CD4-positive, alpha-beta T cell treated with Interleukin-4 for 4 hours (primary cell): ENCODE measurements around the gene GFOD2.

Source experiments
- DNase-seq: peaks from one replicate; pipeline ENCODE4 v3.0.0-alpha.2; 2020

The GFOD2 gene

DNA sequence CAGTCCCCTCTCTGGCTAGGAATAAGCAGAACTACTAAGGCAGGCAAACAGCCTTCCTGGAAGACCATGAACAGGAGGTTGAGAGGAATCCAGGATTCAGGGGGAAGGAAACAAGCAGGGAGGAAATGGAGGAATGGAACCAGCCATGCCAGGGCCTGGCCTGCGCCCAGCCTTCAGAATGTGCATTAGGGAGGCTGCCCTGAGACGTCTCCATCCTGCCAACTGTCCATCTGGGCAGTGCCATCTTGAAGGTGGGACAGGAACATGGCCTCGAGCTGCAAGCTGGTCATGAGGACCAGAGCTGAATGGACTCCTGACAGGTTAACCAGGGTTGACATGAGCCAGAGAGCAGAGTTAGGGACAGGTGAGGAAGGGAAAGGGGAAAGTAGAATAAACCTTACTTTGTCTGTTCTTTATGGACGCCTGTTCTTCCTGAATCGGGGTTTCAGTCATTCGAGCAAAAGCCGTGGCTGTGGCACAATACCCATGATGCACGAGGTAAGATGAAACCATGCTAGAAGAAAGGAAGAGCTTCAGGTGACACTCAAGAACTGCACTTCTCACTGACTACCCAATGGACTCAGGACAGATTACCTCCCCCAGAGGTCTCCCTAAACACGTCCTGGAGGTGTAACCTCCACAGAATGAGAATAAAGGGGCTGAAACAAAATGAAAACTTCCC lies 12.1 kb upstream of the GFOD2 start:
- DNase-seq = no peak

DNA sequence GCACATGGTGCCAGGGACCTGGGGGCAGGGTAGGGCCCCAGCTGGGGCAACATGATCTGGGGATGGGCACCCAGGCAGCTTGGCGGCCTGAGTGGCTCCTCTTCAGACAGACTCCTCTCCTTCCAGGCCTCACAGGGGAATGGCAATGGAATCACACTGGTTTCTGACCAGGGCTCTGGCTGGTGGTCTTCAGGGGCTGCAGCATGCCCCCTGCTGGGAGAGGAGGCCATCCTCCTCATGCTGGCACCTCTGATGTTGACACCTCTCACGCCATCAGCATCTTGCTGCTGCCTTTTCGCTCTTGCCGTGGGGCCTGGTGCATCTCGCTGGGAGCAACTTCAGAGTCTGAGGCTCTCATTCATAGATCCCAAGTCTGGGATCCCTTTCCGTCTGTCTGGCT lies 11.2 kb upstream of the GFOD2 start:
- DNase-seq = no peak

DNA sequence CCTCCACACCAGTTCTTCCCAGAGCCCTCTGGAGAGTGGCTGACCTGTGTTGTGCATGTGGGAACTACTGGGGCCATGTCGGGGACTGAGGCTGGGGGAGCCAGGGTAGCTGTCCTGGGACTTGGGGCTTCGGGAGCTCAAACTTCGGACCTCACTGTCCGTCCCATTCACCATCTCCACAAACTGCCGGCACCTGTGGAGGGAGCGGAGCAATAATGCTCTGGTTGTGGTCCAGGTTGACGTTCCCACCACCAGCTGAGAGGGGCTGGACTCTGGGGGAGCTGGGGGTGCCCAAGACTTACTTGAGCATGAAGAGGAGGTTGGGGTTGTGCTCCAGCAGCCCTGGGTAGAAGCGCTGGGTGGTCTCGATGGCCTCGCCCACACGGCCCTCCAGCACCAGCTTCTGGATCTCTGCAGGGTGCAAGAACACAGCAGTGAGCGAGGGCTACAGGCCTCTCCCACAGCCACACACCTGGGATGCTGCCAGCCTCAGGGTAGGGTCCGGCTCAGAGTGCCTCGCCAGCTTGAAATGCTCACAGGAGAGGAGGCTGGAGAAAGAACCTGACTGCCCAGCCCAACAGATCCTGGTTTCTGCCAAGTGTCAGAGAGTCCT lies 10.6 kb upstream of the GFOD2 start:
- no peak for DNase-seq

DNA sequence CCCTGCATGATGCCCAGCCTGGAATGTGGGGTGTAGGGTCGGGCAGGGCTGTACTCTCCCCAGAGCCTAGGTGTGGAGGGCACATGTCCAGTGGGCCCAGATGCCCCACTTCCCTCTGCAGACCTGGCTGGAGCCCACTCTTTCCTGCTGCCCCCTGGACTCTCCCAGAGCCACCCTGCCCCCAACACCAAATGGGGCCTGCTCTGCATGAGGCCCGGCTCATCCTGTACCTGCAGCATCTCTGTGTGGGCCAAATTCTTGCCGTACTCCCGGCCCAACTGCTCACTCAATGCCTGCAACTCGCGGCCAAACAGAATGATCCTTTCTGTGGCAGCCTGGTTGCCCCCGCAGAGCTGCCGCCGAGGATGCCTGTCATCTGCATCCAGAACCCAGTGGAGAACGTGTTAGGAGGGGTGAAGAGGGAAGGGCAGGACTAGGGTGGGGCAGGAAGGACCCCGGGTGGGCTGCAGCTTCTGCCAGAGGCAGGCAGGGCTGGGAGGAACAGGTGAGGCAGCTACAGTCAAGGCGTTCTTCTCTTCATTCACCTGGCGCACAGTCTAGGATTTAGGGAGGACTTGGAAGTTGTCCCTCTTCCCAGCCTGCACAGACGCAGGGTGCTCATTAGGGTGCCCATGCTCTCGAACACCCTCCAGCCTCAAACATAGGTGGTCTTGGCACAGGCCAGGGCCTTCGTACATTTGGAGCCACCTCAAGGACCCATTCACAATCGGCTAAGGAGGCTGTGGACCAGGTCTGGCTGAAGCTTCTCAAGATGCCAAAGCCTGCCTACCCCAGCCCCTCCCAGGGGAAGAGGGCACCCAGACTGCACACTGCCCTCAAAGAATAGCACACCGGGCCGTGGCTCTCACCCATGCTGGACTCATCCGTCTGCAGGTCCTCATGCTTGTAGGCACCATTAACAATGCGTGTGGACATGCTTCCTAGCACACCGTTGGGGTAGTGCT lies 8.7 kb upstream of the GFOD2 start:
- DNase-seq = no peak

DNA sequence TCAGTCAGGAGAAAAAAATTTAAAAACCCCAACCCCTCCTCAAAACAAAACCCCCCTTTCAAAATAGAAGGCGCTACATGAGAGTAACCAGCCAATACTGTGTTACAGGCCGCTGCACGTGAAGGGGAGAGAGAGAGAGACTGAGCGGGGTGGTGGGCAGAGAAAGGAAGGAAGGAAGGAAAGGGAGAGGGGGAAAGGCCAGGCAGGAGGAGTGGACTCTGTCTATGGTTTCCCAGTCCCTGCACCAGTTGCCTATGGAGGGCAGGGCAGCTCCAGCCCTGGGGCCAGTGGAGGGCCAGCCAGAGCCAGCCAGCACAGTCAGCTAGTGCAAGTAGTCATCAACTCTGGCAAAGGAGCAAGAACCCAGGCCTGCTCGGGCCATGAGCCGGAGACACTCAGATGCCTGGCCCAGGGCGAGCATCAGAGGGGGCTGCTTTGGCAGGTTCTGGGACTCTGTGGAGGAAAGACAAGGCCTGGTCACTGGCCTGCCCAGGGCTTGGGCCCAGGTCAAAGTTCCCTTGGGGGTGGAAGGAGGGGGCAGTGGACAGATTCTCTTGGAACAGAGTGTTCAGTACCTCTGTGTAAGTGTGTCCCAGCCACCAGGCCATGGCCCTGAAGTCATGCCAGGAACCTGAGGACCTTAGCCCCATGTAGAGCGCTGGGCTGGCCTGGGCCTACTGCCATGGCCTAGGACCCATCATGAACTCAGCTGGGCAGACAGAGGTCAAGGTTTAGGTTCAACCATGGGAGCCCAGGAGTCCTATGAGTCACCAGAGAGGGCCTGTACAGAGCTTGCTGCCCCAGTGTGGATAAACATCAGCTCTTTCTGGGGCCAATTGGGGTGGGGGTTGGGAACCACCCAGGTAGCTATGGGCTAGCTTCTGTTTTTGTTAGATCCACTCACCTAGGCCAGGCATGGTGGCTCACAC lies 7.3 kb upstream of the GFOD2 start:
- no peak for DNase-seq

DNA sequence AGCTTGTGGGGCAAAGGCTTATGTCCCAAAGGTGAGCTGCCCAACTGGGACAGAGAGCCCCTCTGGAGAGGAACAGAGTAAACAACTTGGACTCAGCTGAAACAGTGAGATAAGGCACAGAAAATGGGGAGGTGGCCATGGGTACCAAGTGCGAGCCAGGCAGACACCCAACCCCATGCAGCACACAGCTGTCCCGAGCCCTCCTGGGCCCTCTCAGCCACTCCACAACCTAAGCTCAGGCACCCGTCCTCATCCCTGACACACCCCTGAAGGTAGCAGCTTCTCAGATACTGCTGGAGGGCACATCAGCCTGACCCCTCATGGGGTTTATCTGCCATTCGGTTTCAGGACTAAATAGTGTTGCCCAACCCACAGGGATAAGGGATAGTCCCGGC lies 4.8 kb upstream of the GFOD2 start:
- DNase-seq = no peak

DNA sequence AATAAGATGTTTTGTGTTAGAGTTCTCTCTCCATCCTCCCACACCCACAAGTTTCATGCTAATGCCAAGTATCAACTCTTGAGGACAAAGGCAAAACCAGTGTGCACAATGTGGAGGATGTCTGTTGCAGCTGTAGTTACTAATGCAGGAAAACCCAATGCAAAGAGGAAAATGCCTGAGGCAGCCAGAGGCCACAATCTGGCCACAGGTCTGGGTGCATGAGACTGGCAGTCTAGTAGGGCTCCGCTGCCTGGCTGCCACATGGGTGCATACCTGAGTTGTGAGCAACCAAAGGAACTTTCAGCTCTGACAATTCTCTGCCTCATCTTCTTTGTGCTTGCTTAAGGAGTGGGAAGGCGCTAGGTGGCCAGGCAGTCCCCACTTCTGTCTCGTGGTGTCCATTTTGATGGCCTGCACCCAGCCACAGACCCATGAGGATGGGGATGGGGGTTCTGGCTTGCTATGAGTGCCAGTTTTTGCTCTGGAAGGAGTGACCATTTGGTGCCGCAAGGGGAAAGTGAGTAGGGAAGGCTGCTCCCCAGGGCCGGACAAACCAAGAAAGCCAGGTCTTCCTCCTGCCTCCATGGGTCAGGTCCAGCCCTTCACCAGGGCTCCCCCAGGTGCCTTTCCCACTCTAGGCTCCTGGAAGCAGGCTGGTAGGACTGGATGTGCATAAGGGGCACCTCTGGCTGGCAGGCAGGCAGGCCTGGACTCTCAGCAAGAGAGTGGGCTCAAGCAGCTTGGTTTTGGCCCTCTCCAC lies 4.2 kb upstream of the GFOD2 start:
- no peak for DNase-seq

DNA sequence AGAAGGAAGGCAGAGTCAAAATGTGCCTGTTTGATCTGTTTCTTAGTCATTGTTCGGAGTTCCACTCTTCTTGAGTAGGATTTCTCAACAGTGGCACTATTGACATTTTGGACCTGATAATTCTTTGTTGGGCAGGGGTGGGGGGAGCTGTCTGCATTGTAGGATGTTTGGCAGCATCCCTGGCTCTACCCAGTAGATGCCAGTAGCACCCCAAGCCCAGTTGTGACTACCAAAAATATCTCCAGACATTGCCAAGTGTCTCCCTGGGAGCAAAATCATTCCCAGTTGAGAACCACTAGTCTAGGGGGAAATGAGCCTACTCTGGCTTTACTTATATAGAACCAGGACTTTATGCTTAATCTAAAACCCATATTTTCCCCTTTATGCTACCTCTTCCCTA lies 1.1 kb upstream of the GFOD2 start:
- DNase-seq = no peak

DNA sequence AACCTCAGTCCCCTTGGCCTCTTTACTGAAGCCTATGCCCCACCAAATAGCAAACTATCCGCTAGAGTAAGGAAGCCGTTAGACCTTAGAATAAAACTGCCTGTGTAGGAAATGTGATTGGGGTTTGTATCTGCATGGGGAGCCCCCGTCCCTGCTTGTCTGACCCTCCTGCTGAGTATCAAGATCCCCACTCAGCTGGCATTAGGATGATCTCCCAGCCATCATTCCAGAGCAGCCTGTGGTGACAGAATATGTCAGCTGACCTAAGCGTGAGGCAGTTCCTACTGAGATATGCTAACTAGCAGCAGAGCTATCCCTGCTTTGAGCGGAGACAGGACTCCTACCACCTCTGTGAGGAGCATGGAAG lies 645 bp upstream of the GFOD2 start:
- DNase-seq = no peak

DNA sequence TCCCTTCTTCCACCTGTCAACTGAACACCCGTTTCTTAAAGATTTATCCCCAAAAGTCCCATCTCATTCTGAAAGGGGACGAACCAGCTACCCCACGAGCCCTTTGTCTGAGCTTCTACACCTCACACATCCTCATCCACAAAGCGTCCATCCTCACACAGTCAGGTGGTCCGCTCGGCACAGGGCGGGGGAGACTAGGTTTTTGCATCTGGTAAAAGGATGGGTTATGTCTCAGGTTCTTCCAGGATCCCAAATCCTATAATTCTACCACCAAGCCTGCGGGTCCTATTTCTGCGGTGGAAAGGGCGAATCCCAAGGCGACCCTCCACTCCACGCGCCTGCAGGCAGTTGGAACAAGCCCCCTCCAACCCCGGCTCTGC lies 458 bp downstream of the GFOD2 start:
- no peak for DNase-seq

DNA sequence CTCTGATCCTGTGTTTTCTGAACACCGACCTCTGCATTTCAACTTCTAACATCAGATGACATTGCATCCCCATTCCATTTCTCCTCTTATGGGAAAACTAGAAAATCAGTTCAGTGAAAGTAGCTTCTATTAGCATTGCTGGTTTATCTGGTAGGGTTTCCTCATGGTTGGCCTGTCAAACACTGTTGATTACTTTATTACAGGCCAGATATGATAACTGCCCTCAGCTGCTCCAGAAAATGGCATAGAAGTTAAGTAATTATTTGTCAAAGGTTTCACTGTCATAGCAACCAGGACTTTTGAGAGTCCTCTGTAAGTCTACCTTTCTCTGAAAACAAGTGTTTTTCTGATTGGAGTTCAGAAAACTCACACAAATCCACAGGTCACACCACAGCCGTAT lies 3.0 kb downstream of the GFOD2 start:
- no peak for DNase-seq

DNA sequence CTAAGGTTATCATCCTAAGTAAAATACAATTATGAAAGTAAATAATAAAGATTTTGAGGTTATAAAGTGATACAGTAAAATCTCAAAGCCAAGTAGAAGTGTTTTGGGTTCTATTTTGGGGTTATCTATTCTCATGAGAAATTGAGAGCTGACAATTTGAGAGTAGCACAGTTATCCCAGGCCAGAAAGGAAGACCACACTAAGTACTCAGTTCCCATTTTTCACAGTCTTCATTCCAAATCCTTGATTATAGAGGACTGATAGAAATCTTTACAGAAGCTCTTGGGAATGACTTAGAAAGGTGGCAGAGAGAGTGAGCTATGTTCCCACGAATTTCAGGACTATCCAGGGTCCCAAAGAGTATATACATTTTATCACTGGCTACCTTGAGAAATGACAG lies 4.6 kb downstream of the GFOD2 start:
- no peak for DNase-seq

DNA sequence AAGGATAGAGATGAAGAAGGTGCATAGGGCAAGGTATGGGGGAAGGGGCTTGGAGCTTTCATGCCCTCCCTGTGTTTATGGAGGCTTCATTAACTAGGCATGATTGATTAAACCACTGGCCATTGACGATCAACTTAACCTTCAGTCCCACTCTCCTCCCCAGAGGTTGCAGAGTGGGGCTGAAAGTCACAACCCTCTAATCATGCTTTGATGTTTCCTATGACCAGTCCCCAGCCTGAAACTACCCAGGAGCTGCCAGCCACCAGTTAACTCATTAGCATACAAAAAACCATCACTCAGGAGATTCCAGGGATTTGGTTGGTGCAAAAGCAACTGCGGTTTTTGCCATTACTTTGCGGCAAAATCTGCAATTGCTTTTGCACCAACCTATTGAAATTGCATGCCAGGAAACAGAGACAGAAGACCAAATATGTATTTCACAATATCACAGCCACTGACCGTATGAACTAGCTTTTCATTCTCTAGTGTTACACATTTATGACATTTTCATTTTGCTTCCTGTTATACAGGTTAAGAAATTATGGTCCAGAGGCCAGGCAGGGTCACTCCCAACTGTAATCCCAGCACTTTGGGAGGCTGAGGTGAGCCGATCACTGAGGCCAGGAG lies 5.4 kb downstream of the GFOD2 start:
- no peak for DNase-seq

DNA sequence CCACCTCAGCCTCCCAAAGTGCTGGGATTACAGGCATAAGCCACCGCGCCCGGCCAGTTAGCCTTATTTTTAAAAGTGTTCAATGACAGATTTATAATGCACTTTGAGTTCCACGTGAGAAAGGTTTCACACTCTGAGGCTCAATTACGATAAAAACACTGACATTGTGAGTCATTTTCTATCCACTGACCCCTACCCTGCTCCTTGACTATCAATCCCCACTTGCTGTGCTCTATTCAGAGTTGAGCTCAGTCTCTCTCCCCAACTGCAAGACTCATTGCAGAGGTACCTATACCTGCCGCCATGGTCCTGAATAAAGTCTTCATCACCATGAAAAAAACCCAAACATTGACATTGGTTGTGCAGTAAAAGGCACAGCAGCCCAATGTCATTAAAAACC lies 8.5 kb downstream of the GFOD2 start:
- no peak for DNase-seq

DNA sequence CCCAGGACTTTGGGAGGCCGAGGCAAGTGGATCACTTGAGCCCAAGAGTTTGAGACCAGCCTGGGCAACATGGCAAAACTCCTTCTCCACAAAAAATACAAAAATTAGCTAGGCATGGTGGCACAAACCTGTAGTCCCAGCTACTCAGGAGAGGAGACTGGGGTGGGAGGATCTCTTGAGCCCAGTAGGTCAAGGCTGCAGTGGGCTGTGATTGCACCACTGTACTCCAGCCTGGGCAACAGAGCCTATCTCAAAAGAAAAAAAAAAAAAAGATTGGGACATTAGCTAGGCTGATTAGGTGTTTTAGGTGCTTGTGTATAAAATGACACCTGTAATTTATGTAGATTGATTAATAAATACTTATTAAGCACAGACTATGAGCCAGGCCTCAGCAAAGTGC lies 10.1 kb downstream of the GFOD2 start:
- DNase-seq = no peak

DNA sequence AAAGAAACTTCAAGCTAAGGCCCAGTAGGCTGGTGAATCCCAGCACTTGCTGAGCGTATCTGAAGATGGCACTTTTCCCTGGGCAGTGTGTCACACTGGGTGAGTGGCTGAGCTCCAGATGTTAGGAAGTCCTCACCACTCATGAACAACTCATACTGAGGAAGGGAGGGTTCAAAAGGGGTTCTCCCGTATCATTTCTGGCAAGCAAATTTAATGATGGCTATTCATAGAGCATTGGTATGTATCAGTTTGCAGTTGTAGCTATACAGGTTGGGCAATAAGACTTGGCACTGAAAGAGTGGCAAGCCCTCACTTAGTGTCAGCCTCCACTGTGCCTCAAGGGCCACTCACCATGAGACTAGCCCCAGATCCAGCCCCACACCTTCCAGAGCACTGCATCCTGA lies 10.7 kb downstream of the GFOD2 start:
- no peak for DNase-seq

DNA sequence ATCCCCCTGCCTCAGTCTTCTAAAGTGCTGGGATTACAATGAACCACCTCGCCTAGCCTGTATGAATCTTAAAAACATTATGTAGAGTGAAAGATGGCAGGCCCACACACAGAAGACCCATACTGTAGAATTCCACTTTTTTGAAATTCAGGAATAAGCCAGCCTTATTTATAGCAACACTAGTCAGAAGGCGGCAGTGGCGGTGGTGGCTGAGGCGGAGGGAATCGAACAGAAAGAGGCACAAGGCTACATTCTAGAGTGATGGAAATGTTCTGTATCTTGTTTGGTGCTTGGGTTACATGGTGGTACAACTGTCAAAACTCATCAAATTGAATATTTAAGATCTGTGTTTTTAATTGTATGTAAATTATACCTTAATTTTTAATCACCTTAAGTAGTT lies 11.3 kb downstream of the GFOD2 start:
- no peak for DNase-seq

DNA sequence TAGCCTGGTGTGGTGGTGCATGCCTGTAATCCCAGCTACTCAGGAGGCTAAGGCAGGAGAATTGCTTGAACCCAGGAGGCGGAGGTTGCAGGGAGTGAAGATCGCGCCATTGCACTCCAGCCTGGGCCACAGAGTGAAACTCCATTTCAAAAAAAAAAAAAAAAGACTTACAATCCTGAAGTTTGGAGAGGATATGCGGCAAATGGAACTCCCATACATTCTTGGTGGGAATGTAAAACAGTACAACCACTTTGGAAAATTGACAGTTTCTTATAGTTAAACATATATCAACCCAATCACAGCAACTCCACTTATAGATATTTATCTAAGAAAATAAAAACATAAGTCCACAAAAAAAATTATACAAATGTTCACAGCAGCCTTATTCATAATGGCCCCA lies 11.9 kb downstream of the GFOD2 start:
- DNase-seq = no peak

DNA sequence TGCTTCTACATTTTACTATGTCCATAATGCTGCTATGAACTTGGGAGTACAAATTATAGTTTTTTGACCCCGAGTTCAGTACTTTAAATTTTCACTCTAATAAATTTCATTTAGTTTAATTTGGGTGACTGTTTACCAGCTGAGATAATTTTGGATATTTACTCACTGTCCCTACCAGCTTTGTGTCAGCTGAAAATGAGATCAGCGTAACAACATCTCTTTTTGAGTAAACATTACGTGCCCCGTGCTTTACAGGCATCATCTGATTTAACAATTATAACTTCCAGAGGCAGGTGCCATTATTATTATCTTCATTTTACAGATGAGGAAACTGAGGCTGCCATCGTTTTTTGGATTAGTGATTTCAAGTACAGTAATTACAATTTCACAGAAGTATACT lies 15.0 kb downstream of the GFOD2 start:
- no peak for DNase-seq

DNA sequence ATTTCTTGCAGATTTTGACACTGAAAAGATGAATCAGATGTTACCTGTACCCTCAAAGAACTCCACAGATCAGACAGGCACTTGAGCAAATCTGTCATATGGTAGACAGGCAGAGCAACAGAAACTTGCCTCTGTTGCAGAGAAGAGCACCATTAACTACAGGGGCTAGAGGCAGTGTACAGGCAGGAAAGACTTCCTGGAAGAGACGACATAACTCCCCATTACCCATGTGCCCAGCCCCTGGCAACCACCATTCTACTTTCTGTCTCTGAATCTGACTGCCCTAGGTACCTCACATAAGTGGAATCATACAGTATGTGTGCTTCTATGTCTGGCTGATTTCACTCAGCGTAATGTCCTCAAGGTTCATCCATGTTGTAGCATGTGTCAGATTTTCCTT lies 15.5 kb downstream of the GFOD2 start:
- DNase-seq = peak; percentile 2

DNA sequence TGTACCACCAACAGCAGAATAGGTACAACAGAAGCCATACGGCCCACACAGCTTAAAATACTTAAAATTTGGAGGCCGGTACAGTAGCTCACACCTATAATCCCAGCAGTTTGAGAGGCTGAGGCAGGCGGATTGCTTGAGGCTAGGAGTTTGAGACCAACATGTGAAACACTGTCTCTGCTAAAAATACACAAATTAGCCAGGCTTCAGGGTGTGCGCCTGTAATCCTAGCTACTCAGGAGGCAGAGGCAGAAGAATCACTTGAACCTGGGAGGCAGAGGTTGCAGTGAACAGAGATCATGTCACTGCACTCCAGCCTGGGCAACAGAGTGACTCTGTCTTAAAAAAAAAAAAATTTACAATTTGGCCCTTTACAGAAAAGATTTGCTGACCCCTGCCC lies 17.0 kb downstream of the GFOD2 start:
- DNase-seq = no peak

DNA sequence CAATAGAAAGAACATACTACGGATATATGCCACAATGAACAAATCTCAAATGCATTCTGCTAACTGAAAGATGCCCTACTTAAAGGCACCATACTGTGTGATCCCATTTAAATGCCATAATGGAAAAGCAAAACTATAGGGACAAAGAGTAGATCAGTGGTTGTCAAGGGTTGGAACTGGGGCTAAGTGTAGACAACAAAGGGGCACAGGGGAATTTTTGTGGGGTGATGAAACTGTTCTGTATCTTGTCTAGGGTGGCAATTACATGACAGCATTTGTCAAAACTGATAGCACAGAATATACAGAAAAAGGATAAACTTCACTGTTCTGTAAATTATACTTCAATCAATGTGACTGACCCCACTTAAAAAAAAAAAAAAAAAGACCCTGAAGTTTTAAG lies 17.7 kb downstream of the GFOD2 start:
- DNase-seq = no peak
